NCI-H2171 treated with DMSO at 0.1 percent for 48 hours (cell line): ENCODE results near the gene CNTFR.
"Not testable (repeated sequence)": the region's sequence is repeated elsewhere in the genome, so short reads cannot be mapped to it uniquely, and the experiment has no call there.

ENCODE experiments used
- DNase-seq: peaks from one replicate; lab custom pipeline; 2025; lab: John Stamatoyannopoulos, UW

CNTFR gene

GRCh38 chr9:34554211-34555001 is 35.1 kb downstream of the CNTFR start:
- DNase-seq, result peak; percentile 73

- no peak for DNase-seq
Measured at GRCh38 chr9:34553511-34554021, 36.0 kb downstream of the CNTFR start.

- no peak for DNase-seq
Measured at GRCh38 chr9:34552986-34553385, 36.5 kb downstream of the CNTFR start.

GRCh38 chr9:34552606-34552981 is 36.9 kb downstream of the CNTFR start:
- DNase-seq, result no peak

- DNase-seq, result no peak
Measured at GRCh38 chr9:34551751-34552605, 37.5 kb downstream of the CNTFR start.

GRCh38 chr9:34550681-34551270 is 38.7 kb downstream of the CNTFR start:
- DNase-seq, result no peak

- no peak for DNase-seq
Measured at GRCh38 chr9:34550016-34550680, 39.4 kb downstream of the CNTFR start.

GRCh38 chr9:34549407-34549732 is 40.2 kb downstream of the CNTFR start:
- DNase-seq, result no peak

GRCh38 chr9:34547960-34548611 is 41.4 kb downstream of the CNTFR start:
- peak; percentile 34 for DNase-seq

GRCh38 chr9:34546834-34547827 is 42.4 kb downstream of the CNTFR start:
- peak; percentile 3 for DNase-seq

GRCh38 chr9:34546102-34546833 is 43.3 kb downstream of the CNTFR start:
- DNase-seq, result no peak

- no peak for DNase-seq
Measured at GRCh38 chr9:34545497-34545896, 44.0 kb downstream of the CNTFR start.

GRCh38 chr9:34544035-34544434 is 45.5 kb downstream of the CNTFR start:
- no peak for DNase-seq

- no peak for DNase-seq
Measured at GRCh38 chr9:34541540-34541939, 48.0 kb downstream of the CNTFR start.

GRCh38 chr9:34540827-34541226 is 48.7 kb downstream of the CNTFR start:
- DNase-seq, result no peak

GRCh38 chr9:34536685-34537084 is 52.8 kb downstream of the CNTFR start:
- no peak for DNase-seq

- DNase-seq, result not testable (repeated sequence)
Measured at GRCh38 chr9:34532041-34532440, 57.5 kb downstream of the CNTFR start.

GRCh38 chr9:34526026-34526425 is 63.5 kb downstream of the CNTFR start:
- no peak for DNase-seq

GRCh38 chr9:34524349-34524748 is 65.2 kb downstream of the CNTFR start:
- DNase-seq, result no peak
